GM18499 (cell line): ENCODE results near the gene CPVL.

Experiments
- ATAC-seq: cut with Tn5 transposase; IDR thresholded peaks from one replicate; pipeline ENCODE4 v1.9.1; 2021; ENCODE audit warnings: moderate number of reproducible peaks; ENCODE audit not compliant: insufficient read depth, unreplicated experiment

Gene CPVL

DNA sequence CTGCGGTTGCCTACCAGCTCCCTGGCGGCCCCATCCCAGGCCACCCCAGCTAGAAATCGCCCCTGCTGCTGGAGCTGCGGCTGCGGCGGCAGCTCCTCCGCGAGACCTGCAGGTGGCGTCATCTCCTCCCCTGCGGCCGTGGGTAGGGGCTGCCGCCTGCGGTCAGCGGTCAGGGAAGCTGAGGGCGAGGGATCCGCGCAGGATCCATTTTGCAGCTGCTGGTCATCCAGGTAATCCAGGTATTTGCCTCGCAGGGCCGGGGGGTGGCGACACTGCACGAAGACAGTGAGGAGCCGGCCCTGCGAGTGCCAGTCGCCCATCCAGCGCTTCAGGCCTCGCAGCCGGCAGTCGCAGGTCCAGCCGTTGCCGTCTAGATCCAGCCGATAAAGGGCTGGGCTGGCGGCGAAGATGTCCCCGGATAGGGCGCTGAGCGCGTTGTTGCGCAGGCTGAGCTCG is 189.7 kb downstream of the CPVL start:
- no peak for ATAC-seq

DNA sequence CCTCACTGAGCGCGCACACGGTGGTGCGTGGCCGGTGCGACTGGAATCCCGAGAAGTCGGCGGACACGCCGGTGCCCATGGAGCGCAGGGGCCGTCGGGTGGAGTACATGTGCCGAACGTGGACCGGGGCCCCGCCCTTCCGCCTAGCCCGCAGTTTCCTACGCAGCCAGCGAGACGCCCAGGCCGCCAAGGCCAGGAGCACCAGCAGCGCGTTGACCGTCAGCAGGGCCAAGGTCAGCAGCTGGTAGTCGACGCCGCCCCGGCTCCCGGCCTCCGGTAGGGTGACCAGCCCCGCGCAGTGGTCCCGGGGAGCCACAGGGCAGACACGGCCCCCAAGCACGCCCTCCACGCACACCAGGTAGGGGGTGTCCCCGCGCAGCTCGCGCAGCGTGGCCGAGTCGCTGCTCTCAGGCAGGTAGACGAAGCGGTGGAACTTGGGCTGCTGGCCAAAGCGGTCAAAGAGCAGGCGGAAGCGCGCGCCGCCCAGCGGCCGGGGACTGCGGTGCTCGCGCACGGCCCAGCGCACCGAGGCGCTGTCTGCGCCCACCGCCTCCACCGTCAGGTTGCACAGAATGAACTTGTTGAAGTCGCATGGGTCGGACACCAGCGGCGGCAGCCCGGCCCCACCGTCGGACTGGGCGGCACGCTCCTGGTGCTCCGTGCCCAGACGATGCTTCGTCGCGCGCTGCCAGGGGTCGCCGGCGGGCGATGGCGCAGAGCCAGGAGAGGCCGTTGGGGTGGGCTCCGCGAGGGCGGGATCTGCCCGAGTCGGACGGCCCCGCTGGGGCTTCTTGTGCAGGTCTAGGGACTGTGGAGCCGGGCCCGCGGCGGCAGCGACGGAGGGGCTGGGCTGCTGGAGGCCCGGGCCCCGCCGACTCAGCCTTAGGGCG is 190.4 kb downstream of the CPVL start:
- ATAC-seq: no peak

DNA sequence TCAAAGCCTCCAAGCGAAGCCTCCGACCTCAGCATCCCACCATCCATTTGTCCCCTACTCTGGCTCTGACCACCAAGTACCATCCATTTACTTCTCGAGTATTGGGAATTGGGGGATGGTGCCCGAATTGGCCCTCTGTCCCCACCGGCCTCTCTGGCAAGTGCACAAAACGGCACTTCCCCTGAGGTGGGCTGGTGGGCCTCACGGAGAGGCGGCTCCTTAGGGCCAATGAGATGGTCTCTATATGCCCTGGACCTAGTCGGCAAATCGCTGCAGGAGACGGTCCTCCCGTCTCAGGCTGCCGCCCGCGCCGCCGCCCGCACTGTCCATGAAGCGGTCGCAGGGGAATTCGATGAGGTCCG is 191.0 kb downstream of the CPVL start:
- no peak for ATAC-seq

DNA sequence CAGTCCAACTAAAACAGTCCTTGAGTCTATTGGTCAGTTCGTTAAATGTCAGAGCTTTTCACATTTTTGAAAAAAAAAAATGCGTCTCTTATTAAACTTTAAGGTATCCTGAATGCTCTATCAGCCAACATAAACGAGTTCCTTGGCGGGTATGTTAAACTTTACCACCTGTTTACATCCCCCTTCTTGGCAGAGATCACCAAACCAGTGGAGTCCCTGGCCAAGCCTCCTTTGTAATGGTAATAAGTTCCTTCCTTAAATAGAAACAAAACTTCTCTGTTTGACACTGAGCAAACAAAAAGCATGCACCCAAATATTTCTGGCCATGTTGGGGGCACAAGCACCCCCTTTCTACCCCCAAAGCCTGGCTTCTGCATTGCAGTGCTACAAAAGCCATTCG is 191.4 kb downstream of the CPVL start:
- no peak for ATAC-seq

DNA sequence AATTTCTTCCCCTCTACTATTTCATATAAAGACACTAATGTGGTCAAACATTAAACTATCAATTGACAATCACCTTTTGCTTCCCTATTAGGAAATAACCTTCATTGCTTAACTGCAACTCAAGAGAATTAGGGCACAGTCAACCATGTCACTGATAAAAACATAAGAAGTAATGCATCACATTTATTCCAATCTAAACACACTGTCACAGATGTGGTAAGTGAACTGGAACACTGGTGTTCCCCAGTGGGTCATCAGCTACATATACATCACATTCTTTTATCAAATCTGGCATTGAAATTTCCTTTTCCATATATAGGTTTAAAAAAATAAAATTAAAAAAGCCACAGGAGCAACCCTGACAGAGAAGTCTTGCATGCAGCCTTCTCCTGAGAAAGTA is 191.9 kb downstream of the CPVL start:
- no peak for ATAC-seq

DNA sequence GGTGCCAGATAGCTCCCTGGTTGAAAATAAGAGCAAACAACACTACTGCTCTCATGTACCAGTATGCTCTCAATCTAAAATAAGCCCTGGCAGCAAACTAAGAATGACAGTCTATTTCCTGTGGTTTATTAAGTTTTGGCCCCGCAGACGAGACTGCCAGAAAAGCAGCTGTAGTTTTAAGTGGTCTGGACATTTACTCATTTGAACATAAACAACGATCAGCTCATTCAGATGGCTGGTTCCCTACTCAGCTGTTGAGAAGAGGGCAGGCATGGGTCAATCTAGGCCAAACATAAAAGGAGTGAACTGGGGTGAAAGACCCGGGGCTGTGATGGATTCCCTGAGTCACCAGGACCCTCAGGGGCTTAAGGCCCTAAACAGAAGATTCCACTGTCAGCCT is 192.7 kb downstream of the CPVL start:
- ATAC-seq: no peak
